ENCODE measurements around the gene GRK5.

GRK5 gene

DNA sequence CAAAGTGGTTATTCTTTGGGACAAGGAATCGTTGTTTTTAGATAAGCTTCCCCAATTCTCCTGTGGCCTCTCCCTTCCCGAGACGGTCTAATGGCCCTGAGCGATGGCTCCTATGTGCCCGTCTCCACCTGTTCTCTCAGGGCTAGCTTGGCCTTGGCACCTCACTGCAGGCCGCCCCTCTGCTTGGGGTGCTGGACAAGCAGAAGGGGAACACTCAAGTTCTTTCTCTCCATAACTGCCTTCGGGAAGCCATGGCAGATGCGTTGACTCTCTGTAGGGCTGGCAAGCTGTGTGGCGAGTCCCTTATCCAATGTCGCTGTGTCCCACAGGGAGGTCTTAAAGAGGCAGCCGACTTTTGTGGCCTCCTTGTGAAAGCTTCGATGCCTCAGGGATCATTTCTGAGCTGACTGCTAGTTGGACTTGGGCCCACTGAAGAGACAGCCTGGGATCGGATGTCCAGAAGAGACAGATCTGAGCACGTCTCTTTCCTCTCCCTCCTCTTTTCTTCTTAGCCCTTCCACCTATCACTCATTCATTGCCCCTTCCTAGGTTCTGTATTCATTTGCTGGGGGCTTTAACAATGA is 70.8 kb downstream of the GRK5 start:
- Mint-ChIP-seq H3K36me3 (ENCODE audit: low read depth) (peaks cover 7% of the 10 kb centered on the region), H3K4me3 (no peak overlapping the region), H3K4me1 (peaks cover 44% of the 10 kb centered on the region), H3K9me3 (peaks cover 2% of the 10 kb centered on the region), H3K27me3 (ENCODE audit: low read depth) (no peaks in the 10 kb centered on the region), H3K27ac (peak overlapping the region in 1 of 3 experiments; percentile 34)
- TF ChIP-seq, protein P1, sequence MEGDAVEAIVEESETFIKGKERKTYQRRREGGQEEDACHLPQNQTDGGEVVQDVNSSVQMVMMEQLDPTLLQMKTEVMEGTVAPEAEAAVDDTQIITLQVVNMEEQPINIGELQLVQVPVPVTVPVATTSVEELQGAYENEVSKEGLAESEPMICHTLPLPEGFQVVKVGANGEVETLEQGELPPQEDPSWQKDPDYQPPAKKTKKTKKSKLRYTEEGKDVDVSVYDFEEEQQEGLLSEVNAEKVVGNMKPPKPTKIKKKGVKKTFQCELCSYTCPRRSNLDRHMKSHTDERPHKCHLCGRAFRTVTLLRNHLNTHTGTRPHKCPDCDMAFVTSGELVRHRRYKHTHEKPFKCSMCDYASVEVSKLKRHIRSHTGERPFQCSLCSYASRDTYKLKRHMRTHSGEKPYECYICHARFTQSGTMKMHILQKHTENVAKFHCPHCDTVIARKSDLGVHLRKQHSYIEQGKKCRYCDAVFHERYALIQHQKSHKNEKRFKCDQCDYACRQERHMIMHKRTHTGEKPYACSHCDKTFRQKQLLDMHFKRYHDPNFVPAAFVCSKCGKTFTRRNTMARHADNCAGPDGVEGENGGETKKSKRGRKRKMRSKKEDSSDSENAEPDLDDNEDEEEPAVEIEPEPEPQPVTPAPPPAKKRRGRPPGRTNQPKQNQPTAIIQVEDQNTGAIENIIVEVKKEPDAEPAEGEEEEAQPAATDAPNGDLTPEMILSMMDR (IDR thresholded peaks at IDR 0.05; ENCODE audit: unreplicated experiment in 3 of 3), result no peak

- H3K4me1 Mint-ChIP-seq, result peaks cover 52% of the 10 kb centered on the region
- no peaks in the 10 kb centered on the region for H3K27me3 Mint-ChIP-seq (ENCODE audit: low read depth)
- TF ChIP-seq, protein P1 (IDR thresholded peaks at IDR 0.05; ENCODE audit: unreplicated experiment in 3 of 3), result no peak
- H3K4me3 Mint-ChIP-seq, result no peak overlapping the region
- peaks cover 7% of the 10 kb centered on the region for H3K36me3 Mint-ChIP-seq (ENCODE audit: low read depth)
- peak overlapping the region in 1 of 3 experiments; percentile 9 for H3K27ac Mint-ChIP-seq
- peaks cover 2% of the 10 kb centered on the region for H3K9me3 Mint-ChIP-seq
Measured at GRCh38 chr10:119279441-119279840, 72.1 kb downstream of the GRK5 start.

DNA sequence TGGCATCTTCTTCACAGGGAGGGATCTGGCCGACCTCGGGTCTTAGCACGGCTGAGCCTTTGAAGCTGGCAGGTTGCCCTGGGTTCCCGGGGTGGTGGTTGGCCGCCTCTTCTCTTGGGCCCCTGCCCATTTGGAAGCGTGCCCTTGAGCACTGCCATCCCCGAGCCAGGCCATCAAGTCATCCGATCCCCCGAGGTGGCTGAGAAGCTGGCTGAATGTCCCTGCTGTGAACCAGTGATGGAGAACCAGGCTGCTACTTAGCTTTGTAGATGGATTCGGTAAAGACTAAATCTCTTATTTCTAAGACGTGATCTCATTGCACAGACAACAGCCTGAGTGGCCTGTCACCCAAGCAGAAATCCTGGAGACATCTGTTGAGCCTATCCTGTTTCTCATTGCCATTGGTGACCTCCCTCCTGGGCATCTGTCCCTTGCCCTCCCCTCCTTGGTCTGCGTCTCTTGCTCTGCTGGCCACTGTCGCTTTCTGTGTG is 74.3 kb downstream of the GRK5 start:
- TF ChIP-seq, protein P1 (IDR thresholded peaks at IDR 0.05; ENCODE audit: unreplicated experiment in 3 of 3), result no peak
- peaks cover 2% of the 10 kb centered on the region for H3K9me3 Mint-ChIP-seq
- peaks cover 64% of the 10 kb centered on the region for H3K4me1 Mint-ChIP-seq
- peak overlapping the region in 1 of 3 experiments; percentile 34 for H3K27ac Mint-ChIP-seq
- no peaks in the 10 kb centered on the region for H3K27me3 Mint-ChIP-seq (ENCODE audit: low read depth)
- peaks cover 7% of the 10 kb centered on the region for H3K36me3 Mint-ChIP-seq (ENCODE audit: low read depth)
- no peak overlapping the region for H3K4me3 Mint-ChIP-seq

- H3K36me3 Mint-ChIP-seq (ENCODE audit: low read depth), result peaks cover 4% of the 10 kb centered on the region
- H3K27me3 Mint-ChIP-seq (ENCODE audit: low read depth), result no peaks in the 10 kb centered on the region
- H3K27ac Mint-ChIP-seq, result peak overlapping the region in 2 of 3 experiments; percentile 8 to 34
- no peak overlapping the region for H3K4me3 Mint-ChIP-seq
- TF ChIP-seq, protein P1 (IDR thresholded peaks at IDR 0.05; ENCODE audit: unreplicated experiment in 3 of 3), result no peak
- H3K9me3 Mint-ChIP-seq, result peaks cover 2% of the 10 kb centered on the region
- peaks cover 67% of the 10 kb centered on the region for H3K4me1 Mint-ChIP-seq
Measured at GRCh38 chr10:119282446-119282845, 75.1 kb downstream of the GRK5 start.

GRCh38 chr10:119283387-119283786 is 76.0 kb downstream of the GRK5 start:
- TF ChIP-seq, protein P1 (IDR thresholded peaks at IDR 0.05; ENCODE audit: unreplicated experiment in 3 of 3), result no peak

DNA sequence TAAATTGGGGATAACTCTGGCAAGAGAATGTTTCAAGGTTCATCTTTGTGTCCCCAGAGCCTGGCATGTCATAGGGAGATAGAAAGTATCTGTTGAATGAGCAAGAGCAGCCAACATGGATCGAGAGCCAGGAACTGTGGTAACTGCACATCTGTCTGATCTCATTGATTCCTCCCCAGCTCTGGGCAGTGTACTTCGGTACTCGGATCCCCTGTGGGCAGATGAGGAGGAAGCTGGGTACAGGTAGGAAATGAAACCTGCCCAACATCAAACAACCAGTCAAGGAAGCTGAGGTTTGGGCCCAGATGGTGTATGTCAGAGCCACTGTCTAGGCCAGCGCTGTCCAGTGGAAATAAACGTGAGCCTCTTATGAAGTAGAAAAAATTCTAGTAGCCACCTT is 76.4 kb downstream of the GRK5 start:
- no peaks in the 10 kb centered on the region for H3K36me3 Mint-ChIP-seq (ENCODE audit: low read depth)
- H3K27ac Mint-ChIP-seq, result no peak overlapping the region
- TF ChIP-seq, protein P1 (IDR thresholded peaks at IDR 0.05; ENCODE audit: unreplicated experiment in 3 of 3), result no peak
- H3K4me3 Mint-ChIP-seq, result no peak overlapping the region
- peaks cover 3% of the 10 kb centered on the region for H3K27me3 Mint-ChIP-seq (ENCODE audit: low read depth)
- peaks cover 66% of the 10 kb centered on the region for H3K4me1 Mint-ChIP-seq
- H3K9me3 Mint-ChIP-seq, result no peaks in the 10 kb centered on the region

More at GRCh38 chr10:119283387-119283786, 76.0 kb downstream of the GRK5 start:
- Mint-ChIP-seq H3K4me3 (no peak overlapping the region), H3K27ac (no peak overlapping the region), H3K9me3 (no peaks in the 10 kb centered on the region), H3K27me3 (ENCODE audit: low read depth) (peaks cover 3% of the 10 kb centered on the region), H3K4me1 (peaks cover 67% of the 10 kb centered on the region), H3K36me3 (ENCODE audit: low read depth) (no peaks in the 10 kb centered on the region)
